Measurements from ENCODE around the gene GGT1. TPM values are rescaled to one million over a fixed set of nuclear protein-coding genes. Genes with fewer than 3 reads are reported as not detected.

Gene GGT1
- total RNA-seq, 1 experiment from 2014 or later: 2.2 TPM

GRCh38 chr22:24565077-24565476 lies 37.9 kb upstream of the GGT1 start:
- Histone ChIP-seq H3K4me3 (ENCODE audit: low read length) (no peak overlapping the region), H3K79me2 (ENCODE audit: low read length) (peaks cover 71% of the 10 kb centered on the region), H3K4me1 (ENCODE audit: insufficient read depth, low read length) (no peaks in the 10 kb centered on the region), H3F3A (ENCODE audit: low read length, unreplicated experiment) (no peaks in the 10 kb centered on the region), H3K9ac (ENCODE audit: low read length) (no peak overlapping the region), H3K27ac (ENCODE audit: low read length) (no peak overlapping the region), H3K9me3 (ENCODE audit: low read length) (no peaks in the 10 kb centered on the region), H3K4me2 (ENCODE audit: low read length) (no peak overlapping the region), H3K27me3 (ENCODE audit: low read length) (no peaks in the 10 kb centered on the region), H3K36me3 (ENCODE audit: low read depth, low read length) (peaks cover 25% of the 10 kb centered on the region), H4K20me1 (ENCODE audit: low read length) (peaks cover 37% of the 10 kb centered on the region; the same call in 1 of the 2 replicates), H2AFZ (ENCODE audit: low read length) (no peak overlapping the region), H3K9me2 (replicated peaks; ENCODE audit: low read length) (no peaks in the 10 kb centered on the region)
- ChIA-PET CTCF (no interaction called here), POLR2A (ENCODE audit: unreplicated experiment) (no interaction called here)
- intact Hi-C loops (cut with micrococcal nuclease): no loop called here
- no TSS peak for BruUV-seq (replicated peaks)
- ATAC-seq (no peak), DNase-seq (no peak)
- no peak for TF ChIP-seq CTCF (conservative IDR thresholded peaks at IDR 0.05; ENCODE audit: low read depth, low read length)
- no peak for TF ChIP-seq EZH2phosphoT487 (IDR thresholded peaks at IDR 0.05; ENCODE audit: borderline replicate concordance, low read length)
- no peak for TF ChIP-seq EZH2 (IDR thresholded peaks at IDR 0.05; ENCODE audit: low read length, unreplicated experiment)

- POLR2A ChIA-PET (ENCODE audit: unreplicated experiment): no interaction called here
- H3K79me2 ChIP-seq (ENCODE audit: low read length): peaks cover 57% of the 10 kb centered on the region
- H3K4me3 ChIP-seq (ENCODE audit: low read length): no peak overlapping the region
- H3K27me3 ChIP-seq (ENCODE audit: low read length): no peaks in the 10 kb centered on the region
- no peaks in the 10 kb centered on the region for H3K4me1 ChIP-seq (ENCODE audit: insufficient read depth, low read length)
- H3K9ac ChIP-seq (ENCODE audit: low read length): no peak overlapping the region
- DNase-seq: no peak
- CTCF ChIA-PET: no interaction called here
- intact Hi-C loops (cut with micrococcal nuclease): no loop called here
- BruUV-seq (replicated peaks): no TSS peak
- peaks cover 25% of the 10 kb centered on the region; the same call in 1 of the 2 replicates for H3K36me3 ChIP-seq (ENCODE audit: low read depth, low read length)
- TF ChIP-seq EZH2 (IDR thresholded peaks at IDR 0.05; ENCODE audit: low read length, unreplicated experiment) (no peak), CTCF (conservative IDR thresholded peaks at IDR 0.05; ENCODE audit: low read depth, low read length) (no peak), EZH2phosphoT487 (IDR thresholded peaks at IDR 0.05; ENCODE audit: borderline replicate concordance, low read length) (no peak)
- ATAC-seq: no peak
- no peaks in the 10 kb centered on the region for H3F3A ChIP-seq (ENCODE audit: low read length, unreplicated experiment)
- no peak overlapping the region for H3K4me2 ChIP-seq (ENCODE audit: low read length)
- no peaks in the 10 kb centered on the region for H3K9me3 ChIP-seq (ENCODE audit: low read length)
- no peak overlapping the region for H3K27ac ChIP-seq (ENCODE audit: low read length)
- no peak overlapping the region for H2AFZ ChIP-seq (ENCODE audit: low read length)
- peaks cover 34% of the 10 kb centered on the region; the same call in 1 of the 2 replicates for H4K20me1 ChIP-seq (ENCODE audit: low read length)
- H3K9me2 ChIP-seq (replicated peaks; ENCODE audit: low read length): no peaks in the 10 kb centered on the region
Observed at GRCh38 chr22:24566899-24567511, 36.0 kb upstream of the GGT1 start.

GRCh38 chr22:24567668-24568067 lies 35.3 kb upstream of the GGT1 start:
- Histone ChIP-seq H3F3A (ENCODE audit: low read length, unreplicated experiment) (no peaks in the 10 kb centered on the region), H3K9me2 (replicated peaks; ENCODE audit: low read length) (no peaks in the 10 kb centered on the region), H3K4me2 (ENCODE audit: low read length) (no peak overlapping the region), H4K20me1 (ENCODE audit: low read length) (peaks cover 31% of the 10 kb centered on the region; the same call in 1 of the 2 replicates), H3K4me3 (ENCODE audit: low read length) (no peak overlapping the region), H2AFZ (ENCODE audit: low read length) (no peak overlapping the region), H3K27ac (ENCODE audit: low read length) (no peak overlapping the region), H3K79me2 (ENCODE audit: low read length) (peaks cover 50% of the 10 kb centered on the region), H3K27me3 (ENCODE audit: low read length) (no peaks in the 10 kb centered on the region), H3K9me3 (ENCODE audit: low read length) (no peaks in the 10 kb centered on the region), H3K4me1 (ENCODE audit: insufficient read depth, low read length) (no peaks in the 10 kb centered on the region), H3K9ac (ENCODE audit: low read length) (no peak overlapping the region), H3K36me3 (ENCODE audit: low read depth, low read length) (peaks cover 26% of the 10 kb centered on the region; the same call in 1 of the 2 replicates)
- POLR2A ChIA-PET (ENCODE audit: unreplicated experiment): no interaction called here
- no peak for TF ChIP-seq EZH2 (IDR thresholded peaks at IDR 0.05; ENCODE audit: low read length, unreplicated experiment)
- no peak for TF ChIP-seq EZH2phosphoT487 (IDR thresholded peaks at IDR 0.05; ENCODE audit: borderline replicate concordance, low read length)
- TF ChIP-seq CTCF (conservative IDR thresholded peaks at IDR 0.05; ENCODE audit: low read depth, low read length): no peak
- ATAC-seq (no peak), DNase-seq (no peak)
- BruUV-seq (replicated peaks): no TSS peak
- CTCF ChIA-PET: no interaction called here
- intact Hi-C loops (cut with micrococcal nuclease): no loop called here
